Stimulated activated CD4-positive, alpha-beta T cell treated with anti-CD3 and anti-CD28 coated beads, Interleukin-1b, Interleukin-23, amount 100 ng/mL, for 1 hour (primary cell): ENCODE results near the gene BACE2.

Experiments
- DNase-seq, 2 donors: peaks; one replicate each; pipeline ENCODE4 v3.0.0-alpha.2; 2020; ENCODE audit warnings: low read depth in 2 of 2

Gene BACE2

GRCh38 chr21:41321908-41322495 lies 154.0 kb downstream of the BACE2 start:
- no peak for DNase-seq

GRCh38 chr21:41322496-41323382 lies 154.8 kb downstream of the BACE2 start:
- DNase-seq: no peak

GRCh38 chr21:41325138-41325912 lies 157.4 kb downstream of the BACE2 start:
- DNase-seq: no peak

DNA sequence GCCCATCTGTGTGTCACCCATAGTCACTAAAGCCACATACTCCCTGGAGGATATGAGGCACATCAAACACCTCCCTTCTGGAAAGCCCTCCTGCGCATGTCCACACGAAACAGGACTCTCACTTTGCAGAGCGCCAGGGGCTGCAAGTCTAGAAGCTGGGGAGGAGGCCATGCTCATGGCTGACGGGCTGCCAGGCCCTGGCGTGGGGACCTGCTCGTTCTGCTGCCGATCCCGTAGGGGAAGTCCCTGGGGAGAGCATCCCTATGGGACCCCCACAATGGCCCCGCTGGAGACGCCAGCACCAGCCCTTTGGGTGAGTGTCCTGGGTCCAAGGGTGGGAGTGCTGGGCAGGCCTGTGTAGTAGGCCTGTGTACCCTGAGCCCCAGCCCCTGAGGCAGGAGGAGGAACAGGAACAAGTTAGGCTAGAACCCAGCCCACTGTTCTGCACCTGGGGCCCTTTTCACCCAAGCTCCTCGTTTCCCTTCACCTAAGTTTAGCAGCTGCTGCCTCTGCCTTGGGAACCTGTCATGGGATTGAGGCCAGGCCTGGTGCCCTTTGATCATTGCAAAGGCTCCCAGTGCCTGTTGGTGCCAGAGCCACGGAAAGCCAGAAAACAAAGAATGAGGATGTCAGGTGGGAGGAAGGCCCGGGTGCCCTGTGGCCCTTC lies 158.6 kb downstream of the BACE2 start:
- no peak for DNase-seq

- DNase-seq: no peak
Measured at GRCh38 chr21:41327753-41328152, 159.8 kb downstream of the BACE2 start.

- no peak for DNase-seq
Measured at GRCh38 chr21:41328660-41329607, 161.0 kb downstream of the BACE2 start.
